Loucy (cell line): ENCODE measurements around the gene CCNI.

ENCODE experiments used
- H2AFZ ChIP-seq: fragments of 200-600 bp; sonication (generic); 2 replicates; pipeline ENCODE4 v1.6.0; 2016; ENCODE audit warnings: antibody characterized with exemption, mild to moderate bottlenecking, low read length, moderate library complexity
- H3F3A ChIP-seq: fragments of 200-600 bp; 2 replicates; pipeline ENCODE4 v1.6.0; 2016; ENCODE audit warnings: antibody characterized with exemption, low read depth, mild to moderate bottlenecking
- H3K27me3 ChIP-seq: fragments of 200-600 bp; sonication (generic); 2 replicates; pipeline ENCODE4 v1.6.1; 2014; ENCODE audit warnings: low read length, mild to moderate bottlenecking; ENCODE audit not compliant: insufficient read depth, poor library complexity, severe bottlenecking
- H3K36me3 ChIP-seq: fragments of 200-600 bp; sonication (generic); 2 replicates; pipeline ENCODE4 v1.6.1; 2016; ENCODE audit warnings: low read length; ENCODE audit not compliant: insufficient read depth
- H3K4me1 ChIP-seq: fragments of 200-600 bp; sonication (generic); 2 replicates; pipeline ENCODE4 v1.5.1; 2014; ENCODE audit warnings: low read length, mild to moderate bottlenecking; ENCODE audit not compliant: insufficient read depth, poor library complexity, severe bottlenecking
- H3K4me2 ChIP-seq: fragments of 200-600 bp; sonication (generic); 2 replicates; pipeline ENCODE4 v1.6.0; 2014; ENCODE audit warnings: antibody characterized with exemption, low read length, low read depth, mild to moderate bottlenecking; ENCODE audit not compliant: poor library complexity, severe bottlenecking
- H3K4me3 ChIP-seq: fragments of 200-600 bp; sonication (generic); 2 replicates; pipeline ENCODE4 v1.5.1; 2014; ENCODE audit warnings: low read length, mild to moderate bottlenecking, mixed read lengths; ENCODE audit not compliant: poor library complexity, severe bottlenecking
- H3K79me2 ChIP-seq: fragments of 200-600 bp; sonication (generic); 2 replicates; pipeline ENCODE4 v1.6.1; 2014; ENCODE audit warnings: low read length; ENCODE audit not compliant: insufficient read depth
- H3K9ac ChIP-seq: fragments of 200-600 bp; sonication (generic); 2 replicates; pipeline ENCODE4 v1.6.0; 2014; ENCODE audit warnings: mild to moderate bottlenecking, low read depth, low read length, moderate library complexity; ENCODE audit not compliant: poor library complexity, severe bottlenecking
- H3K9me2 ChIP-seq: fragments of 200-600 bp; sonication (generic); replicated peaks from 2 replicates; pipeline ENCODE4 v1.6.1; 2016; ENCODE audit warnings: low read depth, low read length, mixed read lengths
- H3K9me3 ChIP-seq: fragments of 200-600 bp; sonication (generic); 2 replicates; pipeline ENCODE4 v1.6.1; 2014; ENCODE audit warnings: mild to moderate bottlenecking, antibody characterized with exemption, low read length, low read depth; ENCODE audit not compliant: insufficient read depth
- H4K20me1 ChIP-seq: fragments of 200-600 bp; sonication (generic); 2 replicates; pipeline ENCODE4 v1.6.0; 2014; ENCODE audit warnings: antibody characterized with exemption, low read length, mild to moderate bottlenecking; ENCODE audit not compliant: insufficient read depth, poor library complexity, severe bottlenecking
- EZH2phosphoT487 ChIP-seq: fragments of 200-600 bp; IDR thresholded peaks from 2 replicates; pipeline ENCODE4 v1.6.1; 2018; ENCODE audit warnings: antibody characterized with exemption, mild to moderate bottlenecking, moderate library complexity, borderline replicate concordance
- TF ChIP-seq, protein P1 (sequence below): fragments of 200-600 bp; sonication (generic); conservative IDR thresholded peaks from 2 replicates; pipeline ENCODE4 v1.5.1; 2014; ENCODE audit warnings: mild to moderate bottlenecking, antibody characterized with exemption, low read length

Gene CCNI

DNA sequence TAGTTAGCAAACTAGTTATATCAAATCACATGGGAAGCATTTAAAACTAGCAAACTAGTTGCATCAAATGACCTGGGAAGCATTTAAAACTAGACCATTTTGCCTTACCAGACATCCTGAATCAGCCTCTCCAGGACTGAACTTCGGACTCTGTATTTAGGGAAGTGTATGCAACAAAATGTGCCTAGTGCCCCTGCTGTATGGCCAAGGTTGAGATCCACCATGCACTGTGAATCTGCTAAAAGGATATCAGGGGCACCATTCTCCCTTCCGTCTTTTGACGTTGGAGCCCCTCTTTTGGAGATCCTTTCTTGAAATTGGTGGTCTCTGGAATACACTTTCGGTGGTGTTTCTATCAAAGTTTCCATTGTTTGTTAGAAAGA lies 49.5 kb downstream of the CCNI start:
- no peak overlapping the region for H3K4me3 ChIP-seq
- H2AFZ ChIP-seq = no peak overlapping the region
- no peaks in the 10 kb centered on the region for H3K9me3 ChIP-seq
- no peaks in the 10 kb centered on the region for H3K27me3 ChIP-seq
- no peaks in the 10 kb centered on the region for H4K20me1 ChIP-seq
- H3K9me2 ChIP-seq = no peaks in the 10 kb centered on the region
- peaks cover 6% of the 10 kb centered on the region; the same call in 1 of the 2 replicates for H3F3A ChIP-seq
- H3K36me3 ChIP-seq = peaks cover 9% of the 10 kb centered on the region; the same call in 1 of the 2 replicates
- H3K79me2 ChIP-seq = no peaks in the 10 kb centered on the region
- no peak overlapping the region for H3K4me2 ChIP-seq
- TF ChIP-seq, protein P1, sequence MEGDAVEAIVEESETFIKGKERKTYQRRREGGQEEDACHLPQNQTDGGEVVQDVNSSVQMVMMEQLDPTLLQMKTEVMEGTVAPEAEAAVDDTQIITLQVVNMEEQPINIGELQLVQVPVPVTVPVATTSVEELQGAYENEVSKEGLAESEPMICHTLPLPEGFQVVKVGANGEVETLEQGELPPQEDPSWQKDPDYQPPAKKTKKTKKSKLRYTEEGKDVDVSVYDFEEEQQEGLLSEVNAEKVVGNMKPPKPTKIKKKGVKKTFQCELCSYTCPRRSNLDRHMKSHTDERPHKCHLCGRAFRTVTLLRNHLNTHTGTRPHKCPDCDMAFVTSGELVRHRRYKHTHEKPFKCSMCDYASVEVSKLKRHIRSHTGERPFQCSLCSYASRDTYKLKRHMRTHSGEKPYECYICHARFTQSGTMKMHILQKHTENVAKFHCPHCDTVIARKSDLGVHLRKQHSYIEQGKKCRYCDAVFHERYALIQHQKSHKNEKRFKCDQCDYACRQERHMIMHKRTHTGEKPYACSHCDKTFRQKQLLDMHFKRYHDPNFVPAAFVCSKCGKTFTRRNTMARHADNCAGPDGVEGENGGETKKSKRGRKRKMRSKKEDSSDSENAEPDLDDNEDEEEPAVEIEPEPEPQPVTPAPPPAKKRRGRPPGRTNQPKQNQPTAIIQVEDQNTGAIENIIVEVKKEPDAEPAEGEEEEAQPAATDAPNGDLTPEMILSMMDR = no peak
- TF ChIP-seq EZH2phosphoT487 = no peak
- H3K4me1 ChIP-seq = peaks cover 20% of the 10 kb centered on the region
- no peak overlapping the region for H3K9ac ChIP-seq

GRCh38 chr4:77025643-77026321 lies 50.0 kb downstream of the CCNI start:
- Histone ChIP-seq H3K4me3 (no peak overlapping the region), H3K9ac (no peak overlapping the region), H3K9me2 (no peaks in the 10 kb centered on the region), H4K20me1 (no peaks in the 10 kb centered on the region), H3F3A (0 out of 2 replicates have a peak, but pooled peaks cover 2% of the 10 kb centered on the region), H3K79me2 (no peaks in the 10 kb centered on the region), H3K4me1 (peaks cover 15% of the 10 kb centered on the region), H3K36me3 (peaks cover 14% of the 10 kb centered on the region; the same call in 1 of the 2 replicates), H3K4me2 (no peak overlapping the region), H3K9me3 (no peaks in the 10 kb centered on the region), H3K27me3 (no peaks in the 10 kb centered on the region), H2AFZ (no peak overlapping the region)
- TF ChIP-seq EZH2phosphoT487 = no peak
- TF ChIP-seq, protein P1 = no peak

DNA sequence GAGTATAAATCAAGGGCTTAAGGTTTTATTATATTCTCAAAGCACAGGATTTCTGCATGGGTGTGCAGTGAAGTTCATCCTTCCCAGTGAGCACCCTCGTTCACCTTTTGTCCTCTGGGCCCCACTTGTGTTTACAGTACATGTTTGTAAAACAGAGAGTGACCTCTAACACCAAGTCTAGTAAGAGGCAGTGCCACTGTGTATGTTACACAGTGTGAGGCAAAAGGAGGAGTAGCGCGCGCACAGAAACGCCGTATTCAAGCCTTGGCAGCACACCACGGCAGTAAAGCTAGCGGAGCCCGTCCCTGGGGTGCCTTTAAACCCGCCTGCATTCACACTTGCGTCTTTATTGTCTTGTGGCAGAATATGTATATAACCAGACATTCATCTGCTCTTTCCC lies 51.9 kb downstream of the CCNI start:
- H3K4me2 ChIP-seq = no peak overlapping the region
- no peaks in the 10 kb centered on the region for H3K9me2 ChIP-seq
- H3K4me3 ChIP-seq = no peak overlapping the region
- H3F3A ChIP-seq = no peaks in the 10 kb centered on the region
- no peak overlapping the region for H2AFZ ChIP-seq
- no peaks in the 10 kb centered on the region for H3K27me3 ChIP-seq
- no peak overlapping the region for H3K9ac ChIP-seq
- H3K4me1 ChIP-seq = peaks cover 11% of the 10 kb centered on the region
- peaks cover 29% of the 10 kb centered on the region; the same call in 1 of the 2 replicates for H3K36me3 ChIP-seq
- TF ChIP-seq EZH2phosphoT487 = no peak
- TF ChIP-seq, protein P1 = no peak
- H3K79me2 ChIP-seq = no peaks in the 10 kb centered on the region
- no peaks in the 10 kb centered on the region for H3K9me3 ChIP-seq
- no peaks in the 10 kb centered on the region for H4K20me1 ChIP-seq
